Body of pancreas (tissue), 4 donors: ENCODE data around the gene PARP11. TPM values are rescaled to one million over a fixed set of nuclear protein-coding genes. Genes with fewer than 3 reads are reported as not detected.

Experiments used
- ATAC-seq: fragments of 150-250 bp; one replicate; pipeline ENCODE4 v1.9.1; 2016
- DNase-seq, 4 donors: peaks; one replicate each; pipeline ENCODE4 v3.0.0-alpha.2; 2019
- H3K27ac ChIP-seq, 4 donors: fragments of 200-600 bp; sonication (generic); 1 replicate in 3 of 4; 2 replicates in 1 of 4; pipeline versions ENCODE4 v1.5.1 to v1.6.1; 2016 to 2019; ENCODE audit warnings: mild to moderate bottlenecking in 1 of 4, mixed read lengths in 1 of 4, moderate library complexity in 1 of 4
- H3K27me3 ChIP-seq, 2 donors: fragments of 200-600 bp; sonication (generic); one replicate each; pipeline ENCODE4 v1.6.0; 2016; ENCODE audit warnings: mild to moderate bottlenecking in 1 of 2
- H3K36me3 ChIP-seq, 2 donors: fragments of 200-600 bp; sonication (generic); replicated peaks in 1 of 2; 2 replicates each; pipeline ENCODE4 v1.5.1; 2016; ENCODE audit warnings: low read depth in 2 of 2; ENCODE audit not compliant: insufficient read depth in 1 of 2
- H3K4me1 ChIP-seq: fragments of 200-600 bp; sonication (generic); one replicate; pipeline ENCODE4 v1.6.0; 2016
- H3K4me3 ChIP-seq, 2 donors: fragments of 200-600 bp; sonication (generic); 1 replicate in 1 of 2; 2 replicates in 1 of 2; pipeline ENCODE4 v1.5.1; 2016 to 2019
- H3K9me3 ChIP-seq, 3 donors: fragments of 200-600 bp; sonication (generic); 1 replicate in 2 of 3; 2 replicates in 1 of 3; pipeline ENCODE4 v1.5.1; 2016
- CTCF ChIP-seq, 7 experiments: fragments of 450-650 bp in 4 of 7; fragments of 200-600 bp in 3 of 7; sonication (generic) in 3 of 7; IDR thresholded peaks; one replicate each; pipeline ENCODE4 v1.5.1; 2016 to 2019; ENCODE audit warnings: antibody characterized with exemption in 7 of 7
- POLR2A ChIP-seq, 3 donors: fragments of 450-650 bp; IDR thresholded peaks; one replicate each; pipeline ENCODE4 v1.6.1; 2016; ENCODE audit warnings: antibody characterized with exemption in 3 of 3, mild to moderate bottlenecking in 2 of 3
- WGBS, 2 donors: methylation state at CpG; one replicate each; pipeline ENCODE4 v1.1.5; 2017; 5-methylcytosine and 5-hydroxymethylcytosine counted together
- intact Hi-C: fragments of 100-400 bp; cut with DNase I; formaldehyde crosslinking; loops from one replicate; pipeline ENCODE4 v1.15.1; 2023
- total RNA-seq, 2 donors: library from RNA; depleted of rRNA; stranded (reverse); fragments of >200 nt; gene quantifications; one replicate each; pipeline ENCODE4 v1.1.0, GENCODE V29; 2016

Gene PARP11
- total RNA-seq, 2 donors from 2014 or later: 2.3 to 3.3 TPM

DNA sequence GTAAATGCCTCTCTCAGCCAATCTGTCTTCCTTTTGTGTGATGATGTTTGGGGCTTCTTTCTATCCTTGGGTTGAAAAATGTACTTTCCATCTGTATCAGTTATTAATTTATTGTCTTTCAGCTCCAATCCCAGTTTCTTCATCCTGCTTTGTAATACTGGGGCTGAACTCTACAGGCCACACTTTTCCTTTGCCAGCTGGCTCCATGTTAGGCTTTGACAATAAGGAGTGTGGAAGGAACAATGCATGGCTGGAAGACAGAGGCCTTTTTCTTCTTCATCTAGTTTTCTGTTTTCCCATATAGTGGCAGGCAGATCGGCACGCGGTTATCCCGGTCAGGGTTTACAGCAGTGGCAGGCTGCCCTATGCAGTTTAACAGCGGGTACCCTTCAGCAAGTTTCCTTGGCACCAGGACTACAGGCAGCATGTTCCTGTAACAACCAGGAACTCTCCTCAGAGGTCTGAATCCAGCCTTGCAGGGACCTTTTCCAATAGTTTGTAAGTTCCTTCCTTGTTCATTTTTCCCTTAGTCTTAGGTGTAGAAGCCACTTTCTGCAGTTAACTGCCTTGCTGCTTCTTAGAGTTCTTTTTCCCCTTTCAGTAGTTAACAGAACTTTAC lies 81.8 kb downstream of the PARP11 start:
- WGBS, 2 donors: 68 to 88% methylated on average over 5 of the region's 5 CpGs
- Histone ChIP-seq H3K9me3 (no peaks in the 10 kb centered on the region), H3K36me3 (no peaks in the 10 kb centered on the region), H3K27me3 (no peaks in the 10 kb centered on the region), H3K4me3 (no peak overlapping the region), H3K4me1 (peaks cover 4% of the 10 kb centered on the region), H3K27ac (no peak overlapping the region)
- DNase-seq: no peak
- intact Hi-C loops: no loop called here
- ATAC-seq: no peak
- TF ChIP-seq POLR2A (IDR thresholded peaks at IDR 0.05): no peak
- TF ChIP-seq CTCF (IDR thresholded peaks at IDR 0.05): no peak

GRCh38 chr12:3790642-3791041 lies 82.6 kb downstream of the PARP11 start:
- H3K9me3 ChIP-seq: no peaks in the 10 kb centered on the region
- no peaks in the 10 kb centered on the region for H3K27me3 ChIP-seq
- no peak for ATAC-seq
- H3K27ac ChIP-seq: no peak overlapping the region
- TF ChIP-seq POLR2A (IDR thresholded peaks at IDR 0.05) (no peak), CTCF (IDR thresholded peaks at IDR 0.05) (no peak)
- H3K4me1 ChIP-seq: peaks cover 4% of the 10 kb centered on the region
- H3K4me3 ChIP-seq: no peak overlapping the region
- intact Hi-C loops: no loop called here
- no peak for DNase-seq
- H3K36me3 ChIP-seq: no peaks in the 10 kb centered on the region
- WGBS, 2 donors: 75 to 88% methylated on average over 2 of the region's 2 CpGs

DNA sequence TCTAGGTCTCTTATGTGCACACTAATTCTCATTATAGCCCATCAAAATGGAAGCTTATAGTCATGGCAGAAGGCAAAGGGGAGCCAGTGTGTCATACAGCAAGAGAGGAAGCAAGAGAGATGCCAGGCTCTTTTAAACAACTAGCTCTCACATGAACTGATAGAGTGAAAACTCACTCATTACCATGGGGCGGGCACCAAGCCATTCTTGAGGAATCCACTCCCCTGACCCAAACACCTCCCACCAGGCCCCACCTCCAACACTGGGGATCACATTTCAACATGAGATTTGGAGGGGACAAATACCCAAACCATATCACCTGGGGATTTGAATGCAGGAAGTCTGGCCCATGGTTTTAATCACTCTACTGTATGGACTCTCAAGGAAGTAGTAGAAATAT lies 83.4 kb downstream of the PARP11 start:
- TF ChIP-seq POLR2A (IDR thresholded peaks at IDR 0.05) (no peak), CTCF (IDR thresholded peaks at IDR 0.05) (no peak)
- Histone ChIP-seq H3K36me3 (no peaks in the 10 kb centered on the region), H3K4me3 (no peak overlapping the region), H3K27ac (no peak overlapping the region), H3K4me1 (peaks cover 4% of the 10 kb centered on the region), H3K27me3 (no peaks in the 10 kb centered on the region), H3K9me3 (no peaks in the 10 kb centered on the region)
- intact Hi-C loops: no loop called here
- WGBS, 2 donors: 100% methylated on average over 1 of the region's 1 CpG
- DNase-seq (no peak), ATAC-seq (no peak)

DNA sequence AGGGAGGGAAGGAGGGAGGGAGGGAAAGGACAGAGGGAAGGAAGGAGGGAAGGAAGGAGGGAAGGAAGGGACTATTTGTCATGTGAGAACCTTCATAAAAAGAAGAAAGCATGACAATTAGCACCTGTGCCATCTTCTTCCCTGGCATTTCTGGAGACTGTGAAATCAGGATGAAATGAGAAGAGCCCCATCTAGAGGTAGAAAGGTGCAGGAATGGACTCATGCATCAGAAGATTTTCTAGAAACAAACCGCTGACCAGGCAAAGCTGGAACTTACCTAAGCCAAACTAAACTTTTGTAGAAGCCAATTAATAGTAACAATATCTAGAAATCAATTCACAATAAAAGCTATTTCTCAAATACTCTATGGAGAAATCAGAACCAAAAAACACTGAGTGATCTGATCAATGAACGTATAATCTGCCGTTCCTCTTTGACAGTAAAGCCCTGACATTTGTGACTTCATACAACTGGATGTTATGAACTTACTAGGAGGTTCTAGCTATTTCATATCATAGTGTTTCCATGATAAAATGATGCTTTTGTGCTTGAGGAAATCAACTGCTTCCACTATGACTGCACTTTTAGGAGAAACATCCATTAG lies 95.9 kb downstream of the PARP11 start:
- no peak for ATAC-seq
- TF ChIP-seq CTCF (IDR thresholded peaks at IDR 0.05) (peak; percentile 36 to 82 (median 77)), POLR2A (IDR thresholded peaks at IDR 0.05) (no peak)
- intact Hi-C loops: loop anchor here (10.0 kb wide), 2 partner anchors 123 to 473 kb away; no protein-coding TSS in a partner anchor
- Histone ChIP-seq H3K4me1 (no peaks in the 10 kb centered on the region), H3K9me3 (no peaks in the 10 kb centered on the region), H3K27me3 (no peaks in the 10 kb centered on the region), H3K36me3 (no peaks in the 10 kb centered on the region), H3K27ac (no peak overlapping the region), H3K4me3 (no peak overlapping the region)
- WGBS, 2 donors: 43 to 52% methylated on average over 3 of the region's 3 CpGs
- DNase-seq: peak in 1 of 4 donors; percentile 44
